SK-N-SH treated with all-trans-retinoic acid at 6 μM for 48 hours (cell line): ENCODE results near the gene SECISBP2.

Source experiments
- ATAC-seq: fragments of 200-7000 bp; cut with Tn5 transposase; 3 replicates; pipeline ENCODE4 v1.9.1; 2020; ENCODE audit warnings: mild to moderate bottlenecking, moderate library complexity
- ARNTL ChIP-seq: fragments of 450-650 bp; formaldehyde crosslinking; IDR thresholded peaks from 2 replicates; pipeline ENCODE4 v1.5.0; 2020; ENCODE audit warnings: low read depth, mild to moderate bottlenecking, moderate library complexity, borderline replicate concordance
- BACH2 ChIP-seq: fragments of 250-450 bp; sonication (Bioruptor Pico); IDR thresholded peaks from 2 replicates; pipeline ENCODE4 v1.9.0; 2021; ENCODE audit warnings: mild to moderate bottlenecking, borderline replicate concordance
- CREB5 ChIP-seq: fragments of 250-450 bp; sonication (Bioruptor Pico); IDR thresholded peaks from 2 replicates; pipeline ENCODE4 v1.5.1; 2020; ENCODE audit warnings: low read depth, mild to moderate bottlenecking, moderate library complexity
- CSRNP3 ChIP-seq: fragments of 250-450 bp; sonication (Bioruptor Pico); IDR thresholded peaks from 2 replicates; pipeline ENCODE4 v1.5.1; 2021; ENCODE audit warnings: mild to moderate bottlenecking, moderate library complexity
- ESRRG ChIP-seq: fragments of 250-450 bp; sonication (Bioruptor Pico); IDR thresholded peaks from 2 replicates; pipeline ENCODE4 v1.6.1; 2021; ENCODE audit warnings: mild to moderate bottlenecking
- ISL1 ChIP-seq: fragments of 250-450 bp; sonication (Bioruptor Pico); IDR thresholded peaks from 2 replicates; pipeline ENCODE4 v2.1.2; 2022; ENCODE audit warnings: mild to moderate bottlenecking, moderate library complexity
- POU6F1 ChIP-seq: fragments of 250-450 bp; sonication (Bioruptor Pico); IDR thresholded peaks from 2 replicates; pipeline ENCODE4 v1.8.0; 2021; ENCODE audit warnings: low read depth, mild to moderate bottlenecking, moderate library complexity, borderline replicate concordance
- PPARA ChIP-seq: fragments of 250-450 bp; sonication (Bioruptor Pico); IDR thresholded peaks from 2 replicates; pipeline ENCODE4 v1.5.0; 2020; ENCODE audit warnings: mild to moderate bottlenecking, borderline replicate concordance
- RARB ChIP-seq: fragments of 250-450 bp; sonication (Bioruptor Pico); IDR thresholded peaks from 2 replicates; pipeline ENCODE4 v1.8.0; 2021; ENCODE audit warnings: mild to moderate bottlenecking, moderate library complexity
- SNAI2 ChIP-seq: fragments of 250-450 bp; sonication (Bioruptor Pico); IDR thresholded peaks from 2 replicates; pipeline ENCODE4 v1.5.0; 2020; ENCODE audit warnings: mild to moderate bottlenecking, moderate library complexity
- TOX ChIP-seq: fragments of 250-450 bp; sonication (Bioruptor Pico); IDR thresholded peaks from 2 replicates; pipeline ENCODE4 v1.8.0; 2021; ENCODE audit warnings: mild to moderate bottlenecking, moderate library complexity, borderline replicate concordance
- TSHZ2 ChIP-seq: fragments of 250-450 bp; sonication (Bioruptor Pico); IDR thresholded peaks from 2 replicates; pipeline ENCODE4 v1.5.0; 2020; ENCODE audit warnings: mild to moderate bottlenecking, moderate library complexity
- ZC3H10 ChIP-seq: fragments of 250-450 bp; sonication (Bioruptor Pico); IDR thresholded peaks from 2 replicates; pipeline ENCODE4 v1.5.1; 2021; ENCODE audit warnings: mild to moderate bottlenecking, moderate library complexity
- ZFP3 ChIP-seq: fragments of 250-450 bp; sonication (Bioruptor Pico); IDR thresholded peaks from 2 replicates; pipeline ENCODE4 v1.5.0; 2020; ENCODE audit warnings: mild to moderate bottlenecking, moderate library complexity
- ZFP30 ChIP-seq: fragments of 450-650 bp; formaldehyde crosslinking; IDR thresholded peaks from 2 replicates; pipeline ENCODE4 v1.5.0; 2022; ENCODE audit warnings: mild to moderate bottlenecking, moderate library complexity
- ZNF565 ChIP-seq: fragments of 450-650 bp; formaldehyde crosslinking; conservative IDR thresholded peaks from 2 replicates; pipeline ENCODE4 v1.5.0; 2020; ENCODE audit warnings: low read depth, mild to moderate bottlenecking, moderate library complexity
- ZNF70 ChIP-seq: fragments of 450-650 bp; formaldehyde crosslinking; IDR thresholded peaks from 2 replicates; pipeline ENCODE4 v1.5.0; 2020; ENCODE audit warnings: mild to moderate bottlenecking, moderate library complexity
- ZNF8 ChIP-seq: fragments of 450-650 bp; formaldehyde crosslinking; IDR thresholded peaks from 2 replicates; pipeline ENCODE4 v1.5.0; 2020; ENCODE audit warnings: mild to moderate bottlenecking, moderate library complexity

The SECISBP2 gene

GRCh38 chr9:89388868-89389177, 70.5 kb downstream of the SECISBP2 start:
- TF ChIP-seq ZC3H10: no peak
- TF ChIP-seq ESRRG (CRISPR knock-in tag): no peak
- TF ChIP-seq RARB (CRISPR knock-in tag): no peak
- TF ChIP-seq ZNF8 (CRISPR knock-in tag): no peak
- TF ChIP-seq SNAI2 (CRISPR knock-in tag): no peak
- no peak for TF ChIP-seq PPARA (CRISPR knock-in tag)
- TF ChIP-seq ZNF565 (CRISPR knock-in tag): no peak
- TF ChIP-seq TOX (CRISPR knock-in tag): no peak
- no peak for TF ChIP-seq BACH2
- no peak for TF ChIP-seq ARNTL (CRISPR knock-in tag)
- no peak for TF ChIP-seq ISL1 (CRISPR knock-in tag)
- TF ChIP-seq ZFP30 (CRISPR knock-in tag): no peak
- no peak for TF ChIP-seq TSHZ2
- no peak for TF ChIP-seq ZNF70 (CRISPR knock-in tag)
- no peak for ATAC-seq

GRCh38 chr9:89390068-89390555, 71.8 kb downstream of the SECISBP2 start:
- TF ChIP-seq CSRNP3 (no peak), ISL1 (CRISPR knock-in tag) (no peak), TOX (CRISPR knock-in tag) (no peak), POU6F1 (no peak), ZFP30 (CRISPR knock-in tag) (no peak), SNAI2 (CRISPR knock-in tag) (no peak), ZFP3 (CRISPR knock-in tag) (no peak), ZNF8 (CRISPR knock-in tag) (no peak)
- TF ChIP-seq, all 23 proteins: peak for 0
- ATAC-seq: no peak

- no peak for ATAC-seq
- TF ChIP-seq ARNTL (CRISPR knock-in tag) (no peak), TOX (CRISPR knock-in tag) (no peak), ZNF8 (CRISPR knock-in tag) (no peak), ZFP3 (CRISPR knock-in tag) (no peak), ESRRG (CRISPR knock-in tag) (no peak), CREB5 (no peak), ZNF565 (CRISPR knock-in tag) (no peak)
Observed at GRCh38 chr9:89390578-89391116, 72.3 kb downstream of the SECISBP2 start.

- TF ChIP-seq PPARA (CRISPR knock-in tag) (no peak), ZFP30 (CRISPR knock-in tag) (no peak), POU6F1 (no peak), ISL1 (CRISPR knock-in tag) (no peak)
- no peak for ATAC-seq
Observed at GRCh38 chr9:89391585-89391984, 73.3 kb downstream of the SECISBP2 start.
